ENCODE results near the gene DHX15. TPM values are rescaled to one million over a fixed set of nuclear protein-coding genes. Genes with fewer than 3 reads are reported as not detected.

DHX15 gene
- total RNA-seq, 1 experiment from 2014 or later, result 240 TPM

GRCh38 chr4:24568425-24568824, 15.9 kb downstream of the DHX15 start:
- Mint-ChIP-seq H3K9me3 (no peaks in the 10 kb centered on the region), H3K27me3 (ENCODE audit: low read depth) (no peaks in the 10 kb centered on the region), H3K4me1 (peaks cover 49% of the 10 kb centered on the region), H3K4me3 (no peak overlapping the region), H3K36me3 (peaks cover 77% of the 10 kb centered on the region), H3K27ac (peak overlapping the region; percentile 61; the same call in 1 of the 2 replicates)
- DNase-seq (ENCODE audit: low spot score) (no peak), ATAC-seq (no peak)
- ChIA-PET CTCF (no interaction called here), POLR2A (no interaction called here)
- TF ChIP-seq STAT6 (CRISPR knock-in tag; conservative IDR thresholded peaks at IDR 0.05; ENCODE audit: low read depth), result no peak
- no peak for TF ChIP-seq ZNF219 (CRISPR knock-in tag; IDR thresholded peaks at IDR 0.05; ENCODE audit: borderline replicate concordance)
- TF ChIP-seq ZNF281 (CRISPR knock-in tag; IDR thresholded peaks at IDR 0.05), result no peak
- no peak for TF ChIP-seq MXD4 (CRISPR knock-in tag; IDR thresholded peaks at IDR 0.05; ENCODE audit: borderline replicate concordance)
- TF ChIP-seq GTF2I (CRISPR knock-in tag; conservative IDR thresholded peaks at IDR 0.05), result no peak
- no peak for TF ChIP-seq PRDM15 (CRISPR knock-in tag; IDR thresholded peaks at IDR 0.05)
- TF ChIP-seq RORB (CRISPR knock-in tag; IDR thresholded peaks at IDR 0.05), result no peak
- no peak for TF ChIP-seq ZNF317 (CRISPR knock-in tag; IDR thresholded peaks at IDR 0.05; ENCODE audit: borderline replicate concordance, low read depth)
- TF ChIP-seq MYBL2 (CRISPR knock-in tag; IDR thresholded peaks at IDR 0.05), result no peak
- TF ChIP-seq EMX1 (CRISPR knock-in tag; IDR thresholded peaks at IDR 0.05), result no peak

GRCh38 chr4:24565054-24565453, 19.3 kb downstream of the DHX15 start:
- ChIA-PET POLR2A (interaction anchor here (2.4 kb wide), 1 partner anchor 19 kb away, joined by 7 read pairs; the partner anchor contains the start of gene DHX15), CTCF (interaction anchor here (1.5 kb wide), 1 partner anchor 8 kb away, joined by 4 read pairs; no protein-coding TSS in a partner anchor)
- Mint-ChIP-seq H3K4me1 (peaks cover 37% of the 10 kb centered on the region), H3K27me3 (ENCODE audit: low read depth) (no peaks in the 10 kb centered on the region), H3K27ac (no peak overlapping the region), H3K9me3 (peaks cover 8% of the 10 kb centered on the region), H3K36me3 (peaks cover 69% of the 10 kb centered on the region), H3K4me3 (no peak overlapping the region)
- DNase-seq (ENCODE audit: low spot score) (no peak), ATAC-seq (no peak)
- TF ChIP-seq NFATC4 (CRISPR knock-in tag; IDR thresholded peaks at IDR 0.05), result no peak
- TF ChIP-seq ARID4B (CRISPR knock-in tag; IDR thresholded peaks at IDR 0.05; ENCODE audit: borderline replicate concordance), result no peak
- TF ChIP-seq GRHL2 (CRISPR knock-in tag; IDR thresholded peaks at IDR 0.05; ENCODE audit: insufficient replicate concordance, severe bottlenecking), result no peak
- no peak for TF ChIP-seq HMGA2 (CRISPR knock-in tag; IDR thresholded peaks at IDR 0.05)
- no peak for TF ChIP-seq TCF7 (CRISPR knock-in tag; IDR thresholded peaks at IDR 0.05; ENCODE audit: low read depth)
- TF ChIP-seq ZNF219 (CRISPR knock-in tag; IDR thresholded peaks at IDR 0.05; ENCODE audit: borderline replicate concordance), result no peak
- no peak for TF ChIP-seq SMAD3 (CRISPR knock-in tag; IDR thresholded peaks at IDR 0.05; ENCODE audit: borderline replicate concordance)
- TF ChIP-seq E2F1 (CRISPR knock-in tag; IDR thresholded peaks at IDR 0.05), result no peak
- no peak for TF ChIP-seq ZSCAN18 (CRISPR knock-in tag; IDR thresholded peaks at IDR 0.05)
- no peak for TF ChIP-seq ESRRA (CRISPR knock-in tag; IDR thresholded peaks at IDR 0.05; ENCODE audit: borderline replicate concordance)
- no peak for TF ChIP-seq ZNF317 (CRISPR knock-in tag; IDR thresholded peaks at IDR 0.05; ENCODE audit: borderline replicate concordance, low read depth)
